D721Med (cell line): ENCODE measurements around the gene MED12L.

Experiments
- DNase-seq: peaks from one replicate; pipeline ENCODE4 v3.0.0; 2011; ENCODE audit warnings: low spot score; ENCODE audit not compliant: insufficient read length
- FAIRE-seq: peaks from 2 replicates; lab custom pipeline; 2011; peaks lifted over from hg19 to GRCh38; lab: Jason Lieb, UNC
- CTCF ChIP-seq: IDR thresholded peaks from 2 replicates; pipeline ENCODE4 v1.5.1; 2012; ENCODE audit warnings: mild to moderate bottlenecking, control low read depth; ENCODE audit not compliant: insufficient read depth; ENCODE audit errors: missing control alignments

The MED12L gene

GRCh38 chr3:151093148-151093547 lies 7.7 kb downstream of the MED12L start:
- DNase-seq: no peak
- no peak for TF ChIP-seq CTCF
- FAIRE-seq: no peak

- no peak for TF ChIP-seq CTCF
- DNase-seq (no peak), FAIRE-seq (no peak)
Observed at GRCh38 chr3:151093905-151094304, 8.4 kb downstream of the MED12L start.

GRCh38 chr3:151096716-151097115 lies 11.3 kb downstream of the MED12L start:
- no peak for DNase-seq
- FAIRE-seq: no peak
- TF ChIP-seq CTCF: no peak

- DNase-seq (no peak), FAIRE-seq (no peak)
- TF ChIP-seq CTCF: no peak
Observed at GRCh38 chr3:151100076-151100475, 14.6 kb downstream of the MED12L start.

GRCh38 chr3:151101270-151101969 lies 16.0 kb downstream of the MED12L start:
- FAIRE-seq: no peak
- no peak for DNase-seq
- no peak for TF ChIP-seq CTCF

GRCh38 chr3:151106311-151106710 lies 20.8 kb downstream of the MED12L start:
- TF ChIP-seq CTCF: no peak
- FAIRE-seq (no peak), DNase-seq (no peak)

GRCh38 chr3:151107177-151107576 lies 21.7 kb downstream of the MED12L start:
- DNase-seq: no peak
- no peak for FAIRE-seq
- TF ChIP-seq CTCF: no peak
